ENCODE results near the gene FRMD7.
"Not testable (repeated sequence)": the region's sequence is repeated elsewhere in the genome, so short reads cannot be mapped to it uniquely, and the experiment has no call there.

Gene FRMD7

DNA sequence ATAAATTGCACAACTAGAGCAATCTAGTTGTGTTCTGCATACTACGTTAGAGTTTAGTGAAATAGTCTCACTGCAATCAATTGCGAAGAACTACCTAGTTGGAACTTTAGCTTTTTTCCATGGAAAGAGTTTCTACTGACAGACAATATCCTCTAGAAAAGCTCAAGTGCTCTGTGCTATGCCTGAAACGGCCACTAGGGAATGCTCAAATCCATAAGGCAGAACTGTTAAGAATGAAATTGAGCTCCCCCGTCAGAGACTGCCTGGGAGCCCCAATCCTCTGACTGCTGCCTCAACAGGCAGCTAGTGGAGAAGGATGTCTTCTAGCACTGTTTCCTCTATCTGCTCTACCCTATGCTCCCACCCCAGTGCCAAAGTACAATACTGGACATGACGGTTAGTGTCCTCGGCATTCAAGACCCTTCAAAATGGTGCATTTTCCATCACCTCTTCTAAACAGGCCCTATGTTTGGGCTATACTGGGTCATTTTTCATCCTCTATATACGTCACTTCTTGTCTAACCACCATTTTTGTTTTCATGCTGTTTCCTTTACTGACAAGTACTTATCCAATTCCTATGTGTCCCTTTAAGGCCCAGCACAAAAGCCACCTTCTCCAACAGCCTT, 35.3 kb downstream of the FRMD7 start:
- DNase-seq, result peak in 1 of 2 experiments; percentile 13

- DNase-seq, result no peak
Measured at GRCh38 chrX:132090403-132091159, 37.2 kb downstream of the FRMD7 start.

DNA sequence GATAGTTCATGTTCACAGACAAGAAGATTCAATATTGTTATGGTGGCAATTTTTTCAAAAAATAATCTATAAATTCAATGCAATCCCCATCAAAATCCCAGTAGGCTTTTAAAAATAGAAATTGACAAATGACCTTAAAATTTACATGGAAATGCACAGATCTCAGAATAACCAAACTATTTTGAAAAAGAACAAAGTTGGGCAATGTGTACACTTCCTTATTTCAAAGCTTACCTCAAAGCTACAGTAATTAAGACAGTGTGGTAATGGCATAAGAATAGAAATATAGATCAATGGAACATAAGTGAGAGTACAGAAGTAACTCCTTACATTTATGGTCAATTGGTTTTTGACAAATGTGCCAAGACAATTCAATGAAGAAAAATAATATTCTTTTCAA, 39.0 kb downstream of the FRMD7 start:
- no peak for DNase-seq

DNA sequence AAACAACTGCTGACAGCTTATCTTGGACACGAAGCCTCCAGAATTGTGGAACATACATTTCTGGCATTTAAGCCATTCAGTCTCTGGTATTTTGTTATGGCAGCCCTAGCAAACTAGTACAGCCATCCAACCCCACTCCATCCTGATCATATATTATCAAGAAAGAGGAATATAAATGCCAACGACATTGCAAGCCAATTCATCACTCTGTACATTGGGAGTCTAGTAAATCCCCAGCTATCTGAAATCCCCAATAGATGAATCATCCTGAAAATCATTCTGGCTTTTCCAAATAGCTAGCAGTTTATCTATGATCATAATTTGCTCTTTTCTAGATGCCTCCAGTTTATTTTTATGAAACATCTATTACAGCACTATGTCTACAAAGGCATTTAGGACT, 41.1 kb downstream of the FRMD7 start:
- DNase-seq, result no peak

DNA sequence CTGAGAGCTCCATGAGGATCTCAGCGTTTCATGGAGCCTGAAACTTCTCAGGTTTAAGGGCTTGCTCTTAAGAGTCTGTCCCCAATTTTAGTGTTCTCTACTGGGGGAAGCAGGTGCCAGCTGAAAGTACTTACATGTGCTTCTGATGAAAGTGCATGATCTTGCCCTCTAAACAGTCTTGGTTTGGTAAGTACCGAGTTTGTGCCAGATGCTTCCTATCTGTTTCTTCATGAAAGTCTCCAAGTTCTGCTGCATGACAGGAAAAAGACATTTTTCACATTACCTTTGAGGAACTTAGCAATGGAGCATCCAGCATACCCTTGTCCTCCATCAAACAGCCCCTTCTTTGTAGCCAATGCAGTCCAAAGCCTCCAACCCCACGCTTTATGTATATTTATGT, 42.0 kb downstream of the FRMD7 start:
- no peak for DNase-seq

- DNase-seq, result no peak
Measured at GRCh38 chrX:132077912-132078311, 49.9 kb downstream of the FRMD7 start.

DNA sequence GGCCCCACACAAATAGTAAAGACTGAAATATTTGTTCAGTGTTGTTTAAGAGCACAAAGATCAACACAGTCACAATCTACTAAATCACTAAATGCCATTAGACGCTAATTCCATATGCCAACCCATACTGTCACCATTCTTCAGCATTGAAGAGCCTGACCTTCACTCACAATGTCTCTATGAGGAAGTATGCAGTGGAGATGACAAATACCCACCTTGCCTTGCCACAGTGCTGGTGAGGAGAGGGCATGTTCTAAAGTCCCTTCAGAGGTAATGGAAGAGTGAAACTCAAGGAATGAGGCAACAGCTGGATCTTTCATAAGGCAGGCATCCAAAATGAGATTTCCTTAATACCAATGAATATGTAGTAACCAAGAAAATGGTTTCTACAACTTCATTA, 50.4 kb downstream of the FRMD7 start:
- DNase-seq, result no peak

GRCh38 chrX:132071254-132071653, 56.6 kb downstream of the FRMD7 start:
- peak in 1 of 2 experiments; percentile 2 for DNase-seq

- no peak for DNase-seq
Measured at GRCh38 chrX:132068405-132068804, 59.4 kb downstream of the FRMD7 start.

GRCh38 chrX:132063862-132064261, 64.0 kb downstream of the FRMD7 start:
- DNase-seq, result no peak

DNA sequence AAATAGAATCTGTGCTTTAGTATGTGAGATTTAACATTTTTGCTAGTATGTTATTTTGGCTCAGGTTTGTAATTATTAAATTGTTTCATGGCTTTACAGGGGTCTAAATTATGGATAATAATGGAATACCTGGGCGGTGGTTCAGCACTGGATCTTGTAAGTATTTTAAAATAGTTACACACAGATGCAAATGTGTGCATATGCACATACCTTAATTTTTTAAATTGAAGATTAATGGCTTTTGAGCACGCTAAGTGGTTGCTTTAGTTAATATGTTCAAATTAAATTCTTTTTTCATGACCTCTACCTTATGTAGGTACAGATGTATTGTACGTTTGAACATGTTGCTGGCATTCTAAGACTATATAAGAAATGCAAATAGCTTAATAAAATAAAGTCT, 64.5 kb downstream of the FRMD7 start:
- DNase-seq, result no peak

- no peak for DNase-seq
Measured at GRCh38 chrX:132059973-132060540, 67.8 kb downstream of the FRMD7 start.

DNA sequence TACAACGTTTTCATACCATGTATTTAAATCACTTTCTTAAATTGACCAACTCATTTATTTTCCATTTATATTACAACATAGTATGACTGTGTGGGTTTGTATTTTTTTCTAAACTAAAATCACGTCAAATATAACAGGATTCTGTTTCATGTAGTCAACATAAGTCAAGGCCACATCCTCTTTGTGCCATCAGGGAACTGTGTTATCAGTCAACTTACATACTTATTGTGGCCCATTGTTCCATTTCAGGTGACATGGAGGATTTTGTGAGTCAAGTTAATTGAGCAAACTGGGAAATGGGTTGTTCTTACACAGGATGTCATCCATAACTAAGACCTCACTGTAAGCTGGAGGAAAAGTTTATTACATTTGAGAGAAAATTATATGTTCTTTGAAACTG, 68.8 kb downstream of the FRMD7 start:
- no peak for DNase-seq

DNA sequence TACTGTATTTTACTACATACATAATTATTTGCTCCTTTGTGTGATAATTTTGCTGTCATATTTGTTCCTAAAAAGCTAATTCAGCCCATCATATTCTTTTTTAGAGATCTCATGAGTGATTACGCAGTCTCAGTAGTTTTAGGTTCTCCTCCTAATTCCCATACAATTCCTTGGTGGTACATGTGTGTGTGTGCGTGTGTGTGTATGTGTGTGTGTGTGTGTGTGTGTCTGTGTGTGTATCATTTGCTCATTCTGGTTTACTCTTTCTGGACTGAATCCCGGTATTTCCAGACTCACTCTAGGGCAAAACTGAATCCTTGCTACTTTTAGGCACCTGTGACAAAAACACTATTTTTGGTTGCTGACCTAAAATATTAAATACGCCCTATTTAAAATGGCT, 69.8 kb downstream of the FRMD7 start:
- no peak for DNase-seq

DNA sequence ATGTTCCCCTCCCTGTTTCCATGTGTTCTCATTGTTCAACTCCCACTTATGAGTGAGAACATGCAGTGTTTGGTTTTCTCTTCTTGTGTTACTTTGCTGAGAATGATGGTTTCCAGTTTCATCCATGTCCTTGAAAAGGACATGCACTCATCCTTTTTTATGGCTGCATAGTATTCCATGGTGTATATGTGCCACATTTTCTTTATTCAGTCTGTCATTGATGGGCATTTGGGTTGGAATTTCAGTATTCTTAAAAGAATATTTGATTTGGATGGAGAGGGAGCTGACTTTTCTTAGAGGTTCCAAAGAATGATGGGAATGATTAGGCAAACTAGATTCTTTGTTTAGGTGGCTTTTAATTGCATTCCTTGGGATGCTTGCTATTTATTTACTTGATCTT, 76.0 kb downstream of the FRMD7 start:
- DNase-seq, result not testable (repeated sequence)

- DNase-seq, result no peak
Measured at GRCh38 chrX:132046533-132046932, 81.3 kb downstream of the FRMD7 start.

GRCh38 chrX:132045456-132045855, 82.4 kb downstream of the FRMD7 start:
- DNase-seq, result no peak

DNA sequence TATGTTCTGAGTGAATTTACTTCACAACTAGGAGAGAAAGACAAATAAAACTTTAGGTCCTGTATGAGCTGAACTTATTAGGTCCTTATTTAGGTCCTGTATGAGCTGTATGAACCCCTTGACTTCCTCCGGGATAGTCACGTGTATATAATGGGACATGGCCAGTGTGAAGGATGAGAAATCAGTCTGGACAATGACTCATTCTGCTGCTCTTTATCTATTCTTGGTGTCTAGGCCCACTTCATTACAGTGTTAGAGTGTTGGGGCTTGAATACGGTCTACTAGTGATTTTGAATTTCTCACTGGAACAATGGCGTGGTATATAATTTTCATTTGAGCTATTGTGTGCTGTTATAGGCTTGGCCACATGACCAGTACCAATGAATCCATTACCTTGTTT, 82.9 kb downstream of the FRMD7 start:
- DNase-seq, result no peak

GRCh38 chrX:132043977-132044376, 83.8 kb downstream of the FRMD7 start:
- no peak for DNase-seq

GRCh38 chrX:132041015-132041414, 86.8 kb downstream of the FRMD7 start:
- no peak for DNase-seq

GRCh38 chrX:132040066-132040465, 87.8 kb downstream of the FRMD7 start:
- DNase-seq, result no peak

GRCh38 chrX:132037479-132037993, 90.3 kb downstream of the FRMD7 start:
- DNase-seq, result no peak

DNA sequence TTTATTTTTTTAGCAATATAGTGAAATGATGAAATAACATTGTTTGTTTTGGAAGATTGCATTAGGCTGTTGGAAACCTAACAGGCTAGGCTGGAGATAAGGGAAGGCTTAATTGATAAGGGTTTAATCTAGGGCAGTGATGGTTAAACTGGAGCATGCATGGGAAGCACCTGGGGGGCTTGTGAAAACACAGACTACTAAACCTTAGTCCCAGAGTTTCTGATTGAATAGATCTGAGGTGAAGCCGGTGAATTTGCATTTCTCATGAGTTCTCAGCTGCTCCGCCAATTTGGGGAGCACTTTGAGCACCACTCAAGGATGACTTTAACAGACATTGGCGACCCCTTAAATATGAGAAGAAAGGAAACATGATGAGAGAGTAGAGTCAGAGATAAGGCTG, 93.2 kb downstream of the FRMD7 start:
- no peak for DNase-seq

- DNase-seq, result no peak
Measured at GRCh38 chrX:132033166-132033565, 94.7 kb downstream of the FRMD7 start.

Data from NCI-H446 (cell line).